Nephron progenitor cell (in vitro differentiated cells): ENCODE results near the gene EOLA1.

ENCODE experiments used
- DNase-seq: peaks from one replicate; pipeline ENCODE4 v3.0.0; 2021
- H3K27ac Mint-ChIP-seq: 2 replicates; pipeline ENCODE4 v1.8.0; 2021; ENCODE audit warnings: mild to moderate bottlenecking, moderate library complexity, mixed read lengths
- H3K27me3 Mint-ChIP-seq: 2 replicates; pipeline ENCODE4 v1.8.0; 2021; ENCODE audit warnings: mild to moderate bottlenecking, low read depth, mixed read lengths; ENCODE audit not compliant: poor library complexity
- H3K36me3 Mint-ChIP-seq: 2 replicates; pipeline ENCODE4 v1.8.0; 2021; ENCODE audit warnings: low read depth, mixed read lengths
- H3K4me1 Mint-ChIP-seq: 2 replicates; pipeline ENCODE4 v1.8.0; 2021; ENCODE audit warnings: mixed read lengths
- H3K4me3 Mint-ChIP-seq: 2 replicates; pipeline ENCODE4 v1.8.0; 2021; ENCODE audit warnings: mild to moderate bottlenecking, moderate library complexity, mixed read lengths
- H3K9me3 Mint-ChIP-seq: 2 replicates; pipeline ENCODE4 v1.8.0; 2021; ENCODE audit warnings: mild to moderate bottlenecking, moderate library complexity, mixed read lengths
- TF ChIP-seq, protein P1 (sequence below): fragments of 200-600 bp; sonication (generic); IDR thresholded peaks from 2 replicates; pipeline ENCODE4 v1.5.0; 2021; ENCODE audit warnings: antibody characterized with exemption

The EOLA1 gene

DNA sequence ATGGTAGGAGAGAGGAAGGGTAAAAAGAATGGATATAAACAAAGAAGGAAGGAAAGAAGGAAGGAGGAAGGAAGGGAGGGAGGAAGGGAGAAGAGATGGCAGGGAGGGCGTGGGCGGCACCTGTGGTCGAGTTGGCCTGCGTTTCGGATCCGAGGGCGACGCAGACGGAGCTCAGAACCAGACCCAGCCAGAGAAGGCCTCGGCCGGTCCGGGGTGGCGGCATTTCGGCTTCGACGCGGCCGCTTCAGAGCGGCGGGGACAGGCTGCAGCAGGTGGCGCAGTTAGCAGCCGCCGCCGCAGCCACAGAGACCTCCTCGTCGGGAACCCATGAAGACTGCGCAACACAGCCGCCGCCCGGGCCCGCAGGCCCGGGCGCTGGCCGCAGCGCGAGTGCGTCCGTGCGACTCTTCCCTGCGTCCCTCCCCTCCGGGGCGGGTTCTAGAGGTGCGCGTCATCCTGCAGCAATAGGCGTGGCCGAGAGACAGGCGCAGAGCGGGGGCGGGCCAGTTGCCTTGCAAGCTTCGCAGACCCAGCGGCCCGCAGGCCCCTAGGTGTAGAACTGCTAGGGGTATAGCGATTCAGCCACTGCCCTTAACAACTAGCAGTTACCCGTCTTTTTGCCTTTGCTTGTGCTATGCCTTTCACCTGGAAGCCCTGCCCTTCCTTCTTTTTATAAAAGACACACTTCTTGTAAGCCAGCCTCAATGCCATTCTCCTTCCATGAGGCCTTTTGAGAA, 35.7 kb upstream of the EOLA1 start, which contains the start of gene IDS:
Gene IDS, minus strand, starts transcription at position 392 of the 737 bp plus-strand sequence. Its CDS starts 169 bp downstream, at position 223.
- Mint-ChIP-seq H3K27me3 (peaks cover 15% of the 10 kb centered on the region), H3K27ac (peak within 1 kb of the TSS; percentile 93), H3K9me3 (peaks cover 36% of the 10 kb centered on the region), H3K36me3 (peaks cover under 1% of the 10 kb centered on the region), H3K4me3 (peak within 1 kb of the TSS; percentile 93), H3K4me1 (peaks cover 26% of the 10 kb centered on the region)
- TF ChIP-seq, protein P1, sequence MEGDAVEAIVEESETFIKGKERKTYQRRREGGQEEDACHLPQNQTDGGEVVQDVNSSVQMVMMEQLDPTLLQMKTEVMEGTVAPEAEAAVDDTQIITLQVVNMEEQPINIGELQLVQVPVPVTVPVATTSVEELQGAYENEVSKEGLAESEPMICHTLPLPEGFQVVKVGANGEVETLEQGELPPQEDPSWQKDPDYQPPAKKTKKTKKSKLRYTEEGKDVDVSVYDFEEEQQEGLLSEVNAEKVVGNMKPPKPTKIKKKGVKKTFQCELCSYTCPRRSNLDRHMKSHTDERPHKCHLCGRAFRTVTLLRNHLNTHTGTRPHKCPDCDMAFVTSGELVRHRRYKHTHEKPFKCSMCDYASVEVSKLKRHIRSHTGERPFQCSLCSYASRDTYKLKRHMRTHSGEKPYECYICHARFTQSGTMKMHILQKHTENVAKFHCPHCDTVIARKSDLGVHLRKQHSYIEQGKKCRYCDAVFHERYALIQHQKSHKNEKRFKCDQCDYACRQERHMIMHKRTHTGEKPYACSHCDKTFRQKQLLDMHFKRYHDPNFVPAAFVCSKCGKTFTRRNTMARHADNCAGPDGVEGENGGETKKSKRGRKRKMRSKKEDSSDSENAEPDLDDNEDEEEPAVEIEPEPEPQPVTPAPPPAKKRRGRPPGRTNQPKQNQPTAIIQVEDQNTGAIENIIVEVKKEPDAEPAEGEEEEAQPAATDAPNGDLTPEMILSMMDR: no peak
- DNase-seq: peak; percentile 85

DNA sequence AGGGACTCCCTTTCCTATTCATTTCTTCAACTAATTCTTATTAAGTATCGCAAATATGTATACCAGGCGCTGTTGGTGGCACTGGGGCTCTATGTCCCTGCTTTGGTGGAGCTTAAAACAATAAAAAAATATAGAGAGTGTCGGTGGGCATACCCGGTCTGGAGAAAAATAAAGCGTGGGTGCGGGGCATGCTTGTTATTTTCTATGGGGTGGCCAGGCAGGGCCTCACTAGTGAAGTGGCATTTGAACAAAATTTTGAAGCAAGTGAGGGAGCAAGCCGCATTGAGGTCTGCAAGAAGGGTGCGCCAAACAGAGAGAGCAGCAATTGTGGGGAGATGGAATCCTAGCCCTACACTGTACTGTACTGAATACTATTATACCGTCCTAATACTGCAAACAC, 35.1 kb upstream of the EOLA1 start:
- DNase-seq: no peak
- Mint-ChIP-seq H3K4me3 (peak overlapping the region; percentile 93), H3K9me3 (peaks cover 34% of the 10 kb centered on the region), H3K27ac (no peak overlapping the region), H3K4me1 (peaks cover 32% of the 10 kb centered on the region), H3K27me3 (peaks cover 15% of the 10 kb centered on the region), H3K36me3 (no peaks in the 10 kb centered on the region)
- TF ChIP-seq, protein P1: no peak

DNA sequence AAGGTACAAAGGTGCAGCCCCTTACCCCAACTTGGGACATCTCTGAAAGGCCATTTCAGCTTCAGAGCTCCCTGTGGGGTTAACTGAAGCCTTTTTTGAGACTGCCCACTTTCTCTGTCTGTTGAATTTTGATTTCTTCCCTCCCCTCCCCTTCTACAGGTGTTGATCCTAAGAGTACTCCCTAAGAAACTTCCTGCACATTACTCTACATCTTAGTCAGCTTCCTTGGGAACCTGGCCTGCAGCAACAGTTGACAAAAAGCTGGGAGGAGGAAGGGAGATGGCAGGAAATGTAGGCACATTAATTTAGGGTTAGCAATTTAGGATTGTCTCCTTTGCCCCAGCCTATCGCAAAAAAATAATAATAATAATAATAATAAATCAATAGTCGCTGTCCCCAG, 34.5 kb upstream of the EOLA1 start:
- Mint-ChIP-seq H3K4me1 (peaks cover 38% of the 10 kb centered on the region), H3K4me3 (no peak overlapping the region), H3K9me3 (peaks cover 39% of the 10 kb centered on the region), H3K27ac (no peak overlapping the region), H3K27me3 (peaks cover 15% of the 10 kb centered on the region), H3K36me3 (no peaks in the 10 kb centered on the region)
- no peak for DNase-seq
- TF ChIP-seq, protein P1: no peak

DNA sequence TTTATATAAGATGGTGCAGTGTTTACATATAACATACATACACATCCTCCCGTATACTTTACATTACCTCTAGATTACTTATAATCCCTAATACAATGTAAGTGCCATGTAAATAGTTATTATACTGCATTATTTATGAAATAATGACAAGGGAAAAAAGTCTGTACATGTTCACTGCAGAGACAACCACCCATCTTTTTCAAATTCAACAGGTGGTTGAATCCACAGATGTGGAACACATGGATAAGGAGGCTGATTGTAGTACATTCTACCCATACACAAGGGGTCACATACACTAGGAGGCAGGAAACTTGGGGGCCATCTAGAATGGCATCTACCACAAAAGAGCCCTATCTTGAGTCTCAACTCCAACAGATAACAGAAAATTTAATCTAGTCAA, 32.3 kb upstream of the EOLA1 start:
- Mint-ChIP-seq H3K4me1 (peaks cover 57% of the 10 kb centered on the region), H3K27me3 (peaks cover 15% of the 10 kb centered on the region), H3K27ac (no peak overlapping the region), H3K36me3 (no peaks in the 10 kb centered on the region), H3K9me3 (peaks cover 49% of the 10 kb centered on the region), H3K4me3 (no peak overlapping the region)
- DNase-seq: no peak
- TF ChIP-seq, protein P1: no peak

DNA sequence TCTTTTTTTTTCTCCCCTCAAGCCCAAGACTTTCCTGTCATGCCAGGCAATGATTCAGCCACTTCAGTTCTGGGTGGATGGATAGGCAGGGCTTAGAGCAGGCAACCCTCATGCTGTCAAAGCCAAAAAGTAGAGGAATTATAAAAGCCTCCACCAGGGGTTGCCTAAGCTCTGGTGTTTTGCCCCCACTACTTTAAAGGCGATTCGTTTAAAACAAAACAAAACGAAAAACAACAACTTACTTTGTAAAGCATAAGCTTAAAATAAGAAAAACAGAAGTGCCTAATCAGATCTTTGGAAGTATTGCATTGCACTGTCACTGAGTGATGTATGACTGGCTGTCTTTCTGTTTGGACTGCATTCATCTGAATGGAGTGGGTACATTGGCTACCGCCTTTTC, 30.4 kb upstream of the EOLA1 start:
- no peaks in the 10 kb centered on the region for H3K36me3 Mint-ChIP-seq
- H3K27me3 Mint-ChIP-seq: peaks cover 15% of the 10 kb centered on the region
- TF ChIP-seq, protein P1: peak; percentile 14
- no peak overlapping the region for H3K27ac Mint-ChIP-seq
- H3K4me1 Mint-ChIP-seq: peaks cover 47% of the 10 kb centered on the region
- no peak for DNase-seq
- H3K9me3 Mint-ChIP-seq: peaks cover 41% of the 10 kb centered on the region
- H3K4me3 Mint-ChIP-seq: no peak overlapping the region

DNA sequence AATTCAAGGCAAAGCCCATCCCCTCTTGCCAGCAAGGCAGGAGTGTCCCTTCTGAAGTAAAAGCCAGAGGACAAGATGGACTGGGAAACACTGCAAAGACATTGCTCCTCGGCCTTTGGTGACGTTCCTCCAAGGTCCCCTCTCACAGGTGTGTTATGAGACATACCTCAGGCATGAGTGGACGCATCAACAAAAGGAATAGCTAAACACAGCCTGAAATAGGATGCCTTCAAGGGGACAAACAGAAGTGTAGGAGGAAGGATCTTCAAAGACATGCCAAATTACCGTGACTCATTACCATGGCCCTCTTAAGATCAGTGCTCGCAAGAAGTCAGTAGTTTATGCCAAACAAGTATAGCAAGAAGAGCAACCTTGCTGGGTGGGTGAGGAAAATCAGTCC, 29.7 kb upstream of the EOLA1 start:
- peak overlapping the region; percentile 47 for H3K4me3 Mint-ChIP-seq
- no peak for DNase-seq
- peaks cover 19% of the 10 kb centered on the region for H3K27me3 Mint-ChIP-seq
- H3K27ac Mint-ChIP-seq: peak overlapping the region; percentile 25
- H3K9me3 Mint-ChIP-seq: peaks cover 41% of the 10 kb centered on the region
- peaks cover 40% of the 10 kb centered on the region for H3K4me1 Mint-ChIP-seq
- TF ChIP-seq, protein P1: no peak
- H3K36me3 Mint-ChIP-seq: no peaks in the 10 kb centered on the region
